ENCODE results near the gene PHKA2. TPM values are rescaled to one million over a fixed set of nuclear protein-coding genes. Genes with fewer than 3 reads are reported as not detected.

Gene PHKA2
- total and polyA plus RNA-seq, 2 of the 4 experiments (the other 2 are of a cell fraction): 10.0 to 21.5 TPM

GRCh38 chrX:18890724-18891547 lies 93.0 kb downstream of the PHKA2 start (continued):
- TF ChIP-seq SMC3 (IDR thresholded peaks at IDR 0.05; ENCODE audit: low read depth, low read length): no peak

GRCh38 chrX:18890049-18890381 lies 93.9 kb downstream of the PHKA2 start:
- H3K23ac ChIP-seq (ENCODE audit: low read depth, low read length): no peak overlapping the region
- no peak overlapping the region for H3K18ac ChIP-seq (ENCODE audit: low read depth, low read length)
- no peak for ATAC-seq (ENCODE audit: low read depth)
- H3K9me1 ChIP-seq (ENCODE audit: insufficient read depth, low read length): no peaks in the 10 kb centered on the region; the same call in 1 of the 2 replicates
- H3K14ac ChIP-seq (replicated peaks; ENCODE audit: low read depth, low read length): no peak overlapping the region
- H3K79me1 ChIP-seq (ENCODE audit: low read depth in 1 of 2, low read length in 2 of 2): no peaks in the 10 kb centered on the region
- WGBS, 2 experiments (ENCODE audit: extremely low coverage in 2 of 2, insufficient read length in 1 of 2): no CpG with 5 or more reads among the region's 7 CpGs
- H3K4ac ChIP-seq (ENCODE audit: low read depth, low read length): no peak overlapping the region
- no peak overlapping the region for H3K4me2 ChIP-seq (ENCODE audit: low read depth, low read length)
- H3K56ac ChIP-seq (ENCODE audit: extremely low read depth, insufficient read depth, low read length): no peak overlapping the region
- H3K36me3 ChIP-seq (ENCODE audit: control insufficient read depth, insufficient read depth, low read length): peaks cover 2% of the 10 kb centered on the region; the same call in 1 of the 2 replicates
- no peak overlapping the region for H4K5ac ChIP-seq (ENCODE audit: low read depth, low read length)
- BruUV-seq (replicated peaks): no TSS peak
- H3K4me1 ChIP-seq (ENCODE audit: control insufficient read depth, insufficient read depth, low read length): peaks cover 11% of the 10 kb centered on the region; the same call in 1 of the 2 replicates
- POLR2A ChIA-PET (ENCODE audit: unreplicated experiment): no interaction called here
- H2AFZ ChIP-seq (replicated peaks; ENCODE audit: low read length, poor library complexity): no peak overlapping the region
- no peaks in the 10 kb centered on the region for H3K9me3 ChIP-seq (ENCODE audit: control insufficient read depth, insufficient read depth, low read length)
- no peak overlapping the region for H3K27ac ChIP-seq (ENCODE audit: insufficient read depth, low read length)
- no peak overlapping the region for H4K91ac ChIP-seq (ENCODE audit: insufficient read depth, low read depth, low read length)
- CTCF ChIA-PET: no interaction called here
- no peaks in the 10 kb centered on the region for H4K20me1 ChIP-seq (ENCODE audit: insufficient read depth, low read length)
- H3K9ac ChIP-seq (ENCODE audit: low read depth, low read length): no peak overlapping the region
- H2AK9ac ChIP-seq (replicated peaks; ENCODE audit: low read depth, low read length, poor library complexity): no peak overlapping the region
- H2BK120ac ChIP-seq (ENCODE audit: low read depth, low read length): no peak overlapping the region
- in situ Hi-C loops (cut with MboI; ENCODE audit: low sequenced_read_pairs): loop anchor here (10.0 kb wide), 1 partner anchor 495 kb away; no protein-coding TSS in a partner anchor
- H3K4me3 ChIP-seq (ENCODE audit: insufficient read depth, low read depth, low read length): no peak overlapping the region
- H3K27me3 ChIP-seq (ENCODE audit: control insufficient read depth, insufficient read depth, low read length): no peaks in the 10 kb centered on the region
- H2AK5ac ChIP-seq (ENCODE audit: low read depth, low read length): no peak overlapping the region
- intact Hi-C loops (cut with micrococcal nuclease): no loop called here
- dilution Hi-C loops (cut with HindIII; ENCODE audit: low sequenced_read_pairs, unreplicated experiment): no loop called here
- DNase-seq: no peak
- H2BK5ac ChIP-seq (ENCODE audit: low read depth, low read length, poor library complexity, severe bottlenecking): no peak overlapping the region
- no peak overlapping the region for H2BK15ac ChIP-seq (ENCODE audit: low read depth, low read length)
- no peak overlapping the region for H4K8ac ChIP-seq (ENCODE audit: low read depth in 2 of 2, low read length in 2 of 2)
- H2BK20ac ChIP-seq (ENCODE audit: low read depth, low read length): no peak overlapping the region
- TF ChIP-seq RAD21 (IDR thresholded peaks at IDR 0.05; ENCODE audit: low read length): no peak
- TF ChIP-seq USF2 (IDR thresholded peaks at IDR 0.05; ENCODE audit: low read depth, low read length): no peak
- no peak for TF ChIP-seq MAFK (IDR thresholded peaks at IDR 0.05; ENCODE audit: low read depth, low read length)
- no peak for TF ChIP-seq MXI1 (IDR thresholded peaks at IDR 0.05; ENCODE audit: borderline replicate concordance, low read depth, low read length)
- TF ChIP-seq MAZ (IDR thresholded peaks at IDR 0.05; ENCODE audit: borderline replicate concordance, low read depth, low read length): no peak
- no peak for TF ChIP-seq BHLHE40 (IDR thresholded peaks at IDR 0.05; ENCODE audit: low read depth, low read length)
- no peak for TF ChIP-seq POLR2A (IDR thresholded peaks at IDR 0.05; ENCODE audit: low read depth, low read length)
- no peak for TF ChIP-seq FOS (IDR thresholded peaks at IDR 0.05; ENCODE audit: low read depth, low read length)
- TF ChIP-seq ELK1 (IDR thresholded peaks at IDR 0.05; ENCODE audit: borderline replicate concordance, low read depth, low read length): no peak
- TF ChIP-seq CEBPB (IDR thresholded peaks at IDR 0.05; ENCODE audit: low read depth, low read length): no peak
- TF ChIP-seq RFX5 (IDR thresholded peaks at IDR 0.05; ENCODE audit: low read depth, low read length): no peak
- no peak for TF ChIP-seq RCOR1 (IDR thresholded peaks at IDR 0.05; ENCODE audit: insufficient replicate concordance, low read length)
- no peak for TF ChIP-seq SMC3 (IDR thresholded peaks at IDR 0.05; ENCODE audit: low read depth, low read length)
